CD14-positive monocyte (primary cell): ENCODE measurements around the gene RSPO4. TPM values are rescaled to one million over a fixed set of nuclear protein-coding genes. Genes with fewer than 3 reads are reported as not detected.

Source experiments
- DNase-seq, 3 donors: peaks; one replicate each; pipeline ENCODE4 v3.0.0-alpha.2; 2011 to 2022
- H2AFZ ChIP-seq: 2 replicates; pipeline ENCODE4 v1.6.0; 2012; ENCODE audit warnings: mild to moderate bottlenecking, low read depth, low read length, inconsistent platforms; ENCODE audit not compliant: insufficient read depth, poor library complexity, severe bottlenecking
- H3K27ac ChIP-seq, 2 donors: 1 replicate in 1 of 2; 2 replicates in 1 of 2; pipeline ENCODE4 v1.5.1; 2012 to 2013; ENCODE audit warnings: low read length in 2 of 2, control low read depth in 1 of 2, inconsistent platforms in 1 of 2, low read depth in 1 of 2, mild to moderate bottlenecking in 1 of 2
- H3K27me3 ChIP-seq, 2 donors: one replicate each; pipeline versions ENCODE4 v1.6.0 to v1.6.1; 2011 to 2013; ENCODE audit warnings: low read length in 2 of 2; ENCODE audit not compliant: control insufficient read depth in 2 of 2, insufficient read depth in 2 of 2
- H3K36me3 ChIP-seq, 2 donors: replicated peaks in 1 of 2; 1 replicate in 1 of 2; 2 replicates in 1 of 2; pipeline versions ENCODE4 v1.5.1 to v1.6.1; 2012 to 2013; ENCODE audit warnings: low read length in 2 of 2, control low read depth in 1 of 2, inconsistent platforms in 1 of 2, mild to moderate bottlenecking in 1 of 2; ENCODE audit not compliant: insufficient read depth in 2 of 2, control insufficient read depth in 1 of 2
- H3K4me1 ChIP-seq, 2 donors: 1 replicate in 1 of 2; 2 replicates in 1 of 2; pipeline versions ENCODE4 v1.5.1 to v1.6.1; 2012 to 2013; ENCODE audit warnings: low read length in 2 of 2, control low read depth in 1 of 2, inconsistent platforms in 1 of 2, mild to moderate bottlenecking in 1 of 2, moderate library complexity in 1 of 2; ENCODE audit not compliant: insufficient read depth in 2 of 2, control insufficient read depth in 1 of 2
- H3K4me2 ChIP-seq: replicated peaks from 2 replicates; pipeline ENCODE3; 2012; ENCODE audit warnings: low read length, moderate library complexity, mild to moderate bottlenecking; ENCODE audit not compliant: poor library complexity, severe bottlenecking; ENCODE audit errors: extremely low read depth
- H3K4me3 ChIP-seq, 3 experiments: fragments of 200-600 bp in 1 of 3; sonication (generic) in 1 of 3; replicated peaks in 1 of 3; 1 replicate in 2 of 3; 2 replicates in 1 of 3; pipeline ENCODE4 v1.5.1; 2011 to 2013; ENCODE audit warnings: low read length in 3 of 3, mild to moderate bottlenecking in 3 of 3, control low read depth in 2 of 3, low read depth in 2 of 3, inconsistent platforms in 1 of 3, moderate library complexity in 1 of 3
- H3K79me2 ChIP-seq: 2 replicates; pipeline ENCODE4 v1.6.0; 2012; ENCODE audit warnings: mild to moderate bottlenecking, control low read depth, inconsistent platforms, low read length, moderate library complexity; ENCODE audit not compliant: insufficient read depth
- H3K9ac ChIP-seq: 2 replicates; pipeline ENCODE4 v1.6.0; 2017; ENCODE audit warnings: low read length, mild to moderate bottlenecking; ENCODE audit not compliant: insufficient read depth, poor library complexity, severe bottlenecking
- H3K9me3 ChIP-seq, 2 donors: replicated peaks in 1 of 2; 1 replicate in 1 of 2; 2 replicates in 1 of 2; pipeline versions ENCODE4 v1.5.1 to v1.6.1; 2012 to 2013; ENCODE audit warnings: low read length in 2 of 2, control low read depth in 1 of 2; ENCODE audit not compliant: control insufficient read depth in 1 of 2, insufficient read depth in 1 of 2
- H4K20me1 ChIP-seq: 2 replicates; pipeline ENCODE4 v1.6.0; 2012; ENCODE audit warnings: mild to moderate bottlenecking, low read length, control low read depth, moderate library complexity; ENCODE audit not compliant: insufficient read depth
- H3K27ac Mint-ChIP-seq, 7 donors: one replicate each; pipeline ENCODE4 v1.8.0; 2020; ENCODE audit warnings: mild to moderate bottlenecking in 7 of 7, mixed read lengths in 7 of 7, moderate library complexity in 6 of 7, inconsistent platforms in 2 of 7
- H3K27me3 Mint-ChIP-seq, 3 donors: one replicate each; pipeline ENCODE4 v1.8.0; 2021 to 2022; ENCODE audit warnings: low read depth in 3 of 3, mild to moderate bottlenecking in 3 of 3, mixed read lengths in 3 of 3, moderate library complexity in 3 of 3, inconsistent platforms in 1 of 3
- H3K36me3 Mint-ChIP-seq, 2 donors: one replicate each; pipeline ENCODE4 v1.8.0; 2020; ENCODE audit warnings: mixed read lengths in 2 of 2, inconsistent platforms in 1 of 2, mild to moderate bottlenecking in 1 of 2
- H3K4me1 Mint-ChIP-seq: one replicate; pipeline ENCODE4 v1.8.0; 2020; ENCODE audit warnings: mild to moderate bottlenecking, mixed read lengths
- H3K4me3 Mint-ChIP-seq, 2 donors: one replicate each; pipeline ENCODE4 v1.8.0; 2020; ENCODE audit warnings: mild to moderate bottlenecking in 2 of 2, mixed read lengths in 2 of 2, moderate library complexity in 1 of 2
- H3K9me3 Mint-ChIP-seq, 7 donors: one replicate each; pipeline ENCODE4 v1.8.0; 2020 to 2022; ENCODE audit warnings: mixed read lengths in 7 of 7, mild to moderate bottlenecking in 6 of 7, moderate library complexity in 6 of 7, inconsistent platforms in 2 of 7
- CTCF ChIP-seq: fragments of 200-600 bp; IDR thresholded peaks from one replicate; pipeline ENCODE4 v1.8.0; 2022; ENCODE audit warnings: antibody characterized with exemption, mild to moderate bottlenecking
- WGBS: methylation state at CpG from one replicate; pipeline ENCODE4 v1.1.5; 2013; ENCODE audit warnings: missing lambda C conversion rate; ENCODE audit not compliant: insufficient coverage; 5-methylcytosine and 5-hydroxymethylcytosine counted together
- intact Hi-C, 2 donors: fragments of 100-400 bp; cut with micrococcal nuclease; formaldehyde crosslinking; loops; one replicate each; pipeline versions ENCODE4 v1.15.0 to v1.15.1; 2023
- polyA plus RNA-seq, 3 donors: library from polyadenylated mRNA; depleted of rRNA in 1 of 3; unstranded in 2 of 3; stranded (reverse) in 1 of 3; fragments of 300-500 nt in 2 of 3; fragments of >200 nt in 1 of 3; fragmentation: Illumina TruSeq in 2 of 3; gene quantifications; 1 replicate in 2 of 3; 2 replicates in 1 of 3; pipeline ENCODE4 v1.2.3, GENCODE V29; 2012 to 2021

Gene RSPO4
- polyA plus RNA-seq, 3 donors: not detected

- no peaks in the 10 kb centered on the region for H3K36me3 ChIP-seq
- H3K4me1 ChIP-seq: no peaks in the 10 kb centered on the region
- Mint-ChIP-seq H3K4me3 (no peak overlapping the region), H3K9me3 (no peaks in the 10 kb centered on the region), H3K36me3 (no peaks in the 10 kb centered on the region), H3K4me1 (no peaks in the 10 kb centered on the region), H3K27me3 (peaks cover 5 to 20% (median 9%) of the 10 kb centered on the region in 3 donors), H3K27ac (no peak overlapping the region)
- DNase-seq: no peak
- intact Hi-C loops: no loop called here
- no peaks in the 10 kb centered on the region for H4K20me1 ChIP-seq
- H3K4me2 ChIP-seq: no peak overlapping the region
- no peak for TF ChIP-seq CTCF
- no peak overlapping the region for H2AFZ ChIP-seq
- 100% methylated on average over 2 of the region's 8 CpGs for WGBS
- no peaks in the 10 kb centered on the region for H3K27me3 ChIP-seq
- H3K27ac ChIP-seq: no peak overlapping the region
- no peak overlapping the region for H3K9ac ChIP-seq
- no peaks in the 10 kb centered on the region for H3K79me2 ChIP-seq
- H3K4me3 ChIP-seq: no peak overlapping the region
- H3K9me3 ChIP-seq: no peaks in the 10 kb centered on the region
These were observed 39.4 kb downstream of the RSPO4 start for GRCh38 chr20:962683-963082.

GRCh38 chr20:962223-962622 is 39.9 kb downstream of the RSPO4 start:
- H3K27ac Mint-ChIP-seq: no peak overlapping the region
- H3K4me1 ChIP-seq: no peaks in the 10 kb centered on the region
- H3K9me3 ChIP-seq: no peaks in the 10 kb centered on the region
- no peaks in the 10 kb centered on the region for H3K79me2 ChIP-seq
- TF ChIP-seq CTCF: no peak
- no peak overlapping the region for H3K4me3 Mint-ChIP-seq
- H3K27ac ChIP-seq: no peak overlapping the region
- no peak overlapping the region for H3K9ac ChIP-seq
- no peaks in the 10 kb centered on the region for H4K20me1 ChIP-seq
- no peak overlapping the region for H3K4me2 ChIP-seq
- 78% methylated on average over 2 of the region's 3 CpGs for WGBS
- no peaks in the 10 kb centered on the region for H3K36me3 ChIP-seq
- H3K4me3 ChIP-seq: no peak overlapping the region
- H3K4me1 Mint-ChIP-seq: no peaks in the 10 kb centered on the region
- H3K36me3 Mint-ChIP-seq: no peaks in the 10 kb centered on the region
- H3K9me3 Mint-ChIP-seq: no peaks in the 10 kb centered on the region
- peaks cover 7 to 22% (median 9%) of the 10 kb centered on the region in 3 donors for H3K27me3 Mint-ChIP-seq
- no peak for DNase-seq
- no peaks in the 10 kb centered on the region for H3K27me3 ChIP-seq
- intact Hi-C loops: no loop called here
- no peak overlapping the region for H2AFZ ChIP-seq
